CD4-positive, CD25-positive, alpha-beta regulatory T cell (primary cell): ENCODE measurements around the gene ODC1. TPM values are rescaled to one million over a fixed set of nuclear protein-coding genes. Genes with fewer than 3 reads are reported as not detected.

Source experiments
- ATAC-seq, 2 donors: fragments of 150-1000 bp; cut with Tn5 transposase; one replicate each; pipeline ENCODE4 v1.10.0; 2021; ENCODE audit warnings: low read depth in 2 of 2, moderate number of reproducible peaks in 2 of 2, moderate library complexity in 1 of 2
- DNase-seq, 3 donors: peaks; one replicate each; pipeline versions ENCODE4 v3.0.0 to v3.0.0-alpha.2; 2012 to 2022; ENCODE audit warnings: mixed read lengths in 1 of 3
- H3K27ac ChIP-seq: one replicate; pipeline ENCODE4 v1.7.0; 2013; ENCODE audit warnings: mild to moderate bottlenecking, low read length; ENCODE audit not compliant: insufficient read depth, poor library complexity, severe bottlenecking
- H3K27me3 ChIP-seq: one replicate; pipeline ENCODE4 v1.7.0; 2013; ENCODE audit warnings: low read length; ENCODE audit not compliant: control insufficient read depth, insufficient read depth
- H3K36me3 ChIP-seq: one replicate; pipeline ENCODE4 v1.7.0; 2013; ENCODE audit warnings: mild to moderate bottlenecking, low read length, moderate library complexity; ENCODE audit not compliant: control insufficient read depth, insufficient read depth
- H3K4me1 ChIP-seq: 2 replicates; pipeline ENCODE4 v1.7.0; 2013; ENCODE audit warnings: mild to moderate bottlenecking, low read length; ENCODE audit not compliant: insufficient read depth, control insufficient read depth, poor library complexity, severe bottlenecking
- H3K4me3 ChIP-seq: one replicate; pipeline ENCODE4 v1.7.0; 2013; ENCODE audit warnings: low read depth, mild to moderate bottlenecking, low read length, moderate library complexity
- H3K9me3 ChIP-seq, 2 experiments: 1 replicate in 1 of 2; 2 replicates in 1 of 2; pipeline ENCODE4 v1.7.0; 2013; ENCODE audit warnings: low read length in 2 of 2, mild to moderate bottlenecking in 1 of 2, moderate library complexity in 1 of 2; ENCODE audit not compliant: control insufficient read depth in 2 of 2
- H3K27ac Mint-ChIP-seq, 3 donors: one replicate each; pipeline ENCODE4 v1.8.0; 2020 to 2022; ENCODE audit warnings: mild to moderate bottlenecking in 3 of 3, mixed read lengths in 3 of 3, moderate library complexity in 2 of 3
- H3K27me3 Mint-ChIP-seq: one replicate; pipeline ENCODE4 v1.8.0; 2022; ENCODE audit warnings: mild to moderate bottlenecking, mixed read lengths
- H3K36me3 Mint-ChIP-seq: one replicate; pipeline ENCODE4 v1.8.0; 2020; ENCODE audit warnings: mixed read lengths
- H3K4me1 Mint-ChIP-seq, 4 donors: one replicate each; pipeline ENCODE4 v1.8.0; 2020 to 2022; ENCODE audit warnings: mixed read lengths in 4 of 4, mild to moderate bottlenecking in 1 of 4
- H3K4me3 Mint-ChIP-seq, 4 donors: one replicate each; pipeline ENCODE4 v1.8.0; 2020 to 2022; ENCODE audit warnings: mild to moderate bottlenecking in 4 of 4, mixed read lengths in 4 of 4, moderate library complexity in 3 of 4
- H3K9me3 Mint-ChIP-seq, 7 donors: one replicate each; pipeline ENCODE4 v1.8.0; 2020 to 2022; ENCODE audit warnings: mixed read lengths in 7 of 7, mild to moderate bottlenecking in 3 of 7, moderate library complexity in 2 of 7
- polyA plus RNA-seq, 4 donors: library from polyadenylated mRNA; unstranded; fragments of 300-500 nt; fragmentation: Illumina TruSeq; gene quantifications; one replicate each; pipeline ENCODE4 v1.2.3, GENCODE V29; 2021
- total RNA-seq: library from RNA; stranded (reverse); gene quantifications from one replicate; pipeline ENCODE4 v1.2.3, GENCODE V29; 2022

ODC1 gene
- total RNA-seq (105 TPM), polyA plus RNA-seq (100 to 1,000 TPM in 2 of 4 donors, 10 to 100 TPM in 2; 74.1 to 113 (median 92.6) TPM)

- peaks cover 35% of the 10 kb centered on the region for H3K4me1 ChIP-seq
- peak within 1 kb of the TSS; percentile 85 for H3K4me3 ChIP-seq
- peaks cover 17% of the 10 kb centered on the region for H3K36me3 ChIP-seq
- DNase-seq: peak; percentile 94 to 99 (median 98)
- peak within 1 kb of the TSS; percentile 96 for H3K27ac ChIP-seq
- no peaks in the 10 kb centered on the region for H3K9me3 ChIP-seq
- peak; percentile 86 to 89 for ATAC-seq
- Mint-ChIP-seq H3K27me3 (no peaks in the 10 kb centered on the region), H3K4me1 (peaks cover 4 to 56% (median 37%) of the 10 kb centered on the region in 4 donors), H3K36me3 (peaks cover 14% of the 10 kb centered on the region), H3K9me3 (no peaks in the 10 kb centered on the region), H3K4me3 (peak within 1 kb of the TSS; percentile 84 to 95 (median 89)), H3K27ac (peak within 1 kb of the TSS; percentile 86 to 97 (median 92))
- H3K27me3 ChIP-seq: no peaks in the 10 kb centered on the region
Measured at GRCh38 chr2:10447895-10448575, at the start of gene ODC1. Gene ODC1, minus strand, starts transcription at chr2:10448327. Its CDS starts 3,295 bp downstream, at chr2:10445032.

- Histone ChIP-seq H3K4me3 (no peak overlapping the region), H3K27me3 (no peaks in the 10 kb centered on the region), H3K27ac (peak overlapping the region; percentile 38), H3K9me3 (no peaks in the 10 kb centered on the region), H3K4me1 (peaks cover 34% of the 10 kb centered on the region), H3K36me3 (no peaks in the 10 kb centered on the region)
- ATAC-seq: peak; percentile 58 to 59
- Mint-ChIP-seq H3K4me1 (peaks cover 0 to 48% (median 22%) of the 10 kb centered on the region in 4 donors), H3K27me3 (peaks cover 17% of the 10 kb centered on the region), H3K9me3 (peaks cover 0 to 2% (median 0%) of the 10 kb centered on the region in 7 donors), H3K27ac (peak overlapping the region; percentile 48 to 91 (median 87)), H3K4me3 (peak overlapping the region; percentile 10 to 54 (median 27)), H3K36me3 (no peaks in the 10 kb centered on the region)
- peak; percentile 44 to 65 (median 45) for DNase-seq
Measured at GRCh38 chr2:10497797-10498251, 49.7 kb upstream of the ODC1 start.

- DNase-seq (no peak), ATAC-seq (no peak)
- Histone ChIP-seq H3K27me3 (no peaks in the 10 kb centered on the region), H3K27ac (no peak overlapping the region), H3K4me3 (no peak overlapping the region), H3K4me1 (peaks cover 34% of the 10 kb centered on the region), H3K36me3 (no peaks in the 10 kb centered on the region), H3K9me3 (no peaks in the 10 kb centered on the region)
- Mint-ChIP-seq H3K9me3 (peaks cover 0 to 10% (median 0%) of the 10 kb centered on the region in 7 donors), H3K27ac (peak overlapping the region in 2 of 3 donors; percentile 87 to 88), H3K27me3 (peaks cover 13% of the 10 kb centered on the region), H3K36me3 (no peaks in the 10 kb centered on the region), H3K4me3 (peak overlapping the region in 1 of 4 donors; percentile 21), H3K4me1 (peaks cover 0 to 51% (median 23%) of the 10 kb centered on the region in 4 donors)
Measured at GRCh38 chr2:10495988-10496313, 47.8 kb upstream of the ODC1 start.

- no peaks in the 10 kb centered on the region for H3K27me3 ChIP-seq
- H3K9me3 ChIP-seq: no peaks in the 10 kb centered on the region
- peaks cover 0 to 10% (median 0%) of the 10 kb centered on the region in 7 donors for H3K9me3 Mint-ChIP-seq
- no peak overlapping the region for H3K27ac ChIP-seq
- peaks cover 13% of the 10 kb centered on the region for H3K27me3 Mint-ChIP-seq
- peak overlapping the region; percentile 87 to 88 (median 87) for H3K27ac Mint-ChIP-seq
- H3K36me3 Mint-ChIP-seq: no peaks in the 10 kb centered on the region
- peak overlapping the region in 1 of 4 donors; percentile 36 for H3K4me3 Mint-ChIP-seq
- no peak overlapping the region for H3K4me3 ChIP-seq
- ATAC-seq (no peak), DNase-seq (no peak)
- no peaks in the 10 kb centered on the region for H3K36me3 ChIP-seq
- peaks cover 34% of the 10 kb centered on the region for H3K4me1 ChIP-seq
- H3K4me1 Mint-ChIP-seq: peaks cover 0 to 51% (median 23%) of the 10 kb centered on the region in 4 donors
Measured at GRCh38 chr2:10495311-10495987, 47.3 kb upstream of the ODC1 start.

- H3K9me3 ChIP-seq: no peaks in the 10 kb centered on the region
- Mint-ChIP-seq H3K9me3 (peaks cover 0 to 10% (median 0%) of the 10 kb centered on the region in 7 donors), H3K4me3 (no peak overlapping the region), H3K4me1 (peaks cover 0 to 51% (median 25%) of the 10 kb centered on the region in 4 donors), H3K36me3 (no peaks in the 10 kb centered on the region), H3K27me3 (peaks cover 17% of the 10 kb centered on the region), H3K27ac (peak overlapping the region; percentile 84 to 96 (median 94))
- H3K27me3 ChIP-seq: no peaks in the 10 kb centered on the region
- DNase-seq (no peak), ATAC-seq (no peak)
- H3K4me3 ChIP-seq: no peak overlapping the region
- peak overlapping the region; percentile 85 for H3K27ac ChIP-seq
- H3K4me1 ChIP-seq: peaks cover 34% of the 10 kb centered on the region
- no peaks in the 10 kb centered on the region for H3K36me3 ChIP-seq
Measured at GRCh38 chr2:10494351-10495066, 46.4 kb upstream of the ODC1 start.

GRCh38 chr2:10493634-10494281 lies 45.6 kb upstream of the ODC1 start:
- peak overlapping the region; percentile 57 for H3K4me3 ChIP-seq
- Mint-ChIP-seq H3K4me3 (peak overlapping the region; percentile 12 to 68 (median 63)), H3K36me3 (no peaks in the 10 kb centered on the region), H3K27ac (peak overlapping the region; percentile 84 to 96 (median 94)), H3K27me3 (peaks cover 19% of the 10 kb centered on the region), H3K4me1 (peaks cover 1 to 48% (median 25%) of the 10 kb centered on the region in 4 donors), H3K9me3 (peaks cover 0 to 10% (median 0%) of the 10 kb centered on the region in 7 donors)
- no peaks in the 10 kb centered on the region for H3K36me3 ChIP-seq
- ATAC-seq: peak; percentile 95 to 96
- H3K27me3 ChIP-seq: no peaks in the 10 kb centered on the region
- no peaks in the 10 kb centered on the region for H3K9me3 ChIP-seq
- DNase-seq: peak; percentile 69 to 92 (median 88)
- peaks cover 34% of the 10 kb centered on the region for H3K4me1 ChIP-seq
- peak overlapping the region; percentile 85 for H3K27ac ChIP-seq

GRCh38 chr2:10493075-10493633 lies 45.0 kb upstream of the ODC1 start:
- Mint-ChIP-seq H3K9me3 (peaks cover 0 to 10% (median 0%) of the 10 kb centered on the region in 7 donors), H3K4me3 (peak overlapping the region; percentile 12 to 68 (median 54)), H3K27me3 (peaks cover 24% of the 10 kb centered on the region), H3K4me1 (peaks cover 5 to 44% (median 24%) of the 10 kb centered on the region in 4 donors), H3K36me3 (no peaks in the 10 kb centered on the region), H3K27ac (peak overlapping the region; percentile 84 to 96 (median 94))
- H3K4me1 ChIP-seq: peaks cover 32% of the 10 kb centered on the region
- no peak for ATAC-seq
- H3K27me3 ChIP-seq: no peaks in the 10 kb centered on the region
- peak overlapping the region; percentile 85 for H3K27ac ChIP-seq
- no peaks in the 10 kb centered on the region for H3K36me3 ChIP-seq
- H3K4me3 ChIP-seq: no peak overlapping the region
- H3K9me3 ChIP-seq: no peaks in the 10 kb centered on the region
- no peak for DNase-seq
